COLO668 (cell line): ENCODE measurements around the gene TEAD2.

Experiments used
- DNase-seq: peaks from one replicate; lab custom pipeline; 2025; ENCODE audit not compliant: unreplicated experiment; lab: John Stamatoyannopoulos, UW

Gene TEAD2

DNA sequence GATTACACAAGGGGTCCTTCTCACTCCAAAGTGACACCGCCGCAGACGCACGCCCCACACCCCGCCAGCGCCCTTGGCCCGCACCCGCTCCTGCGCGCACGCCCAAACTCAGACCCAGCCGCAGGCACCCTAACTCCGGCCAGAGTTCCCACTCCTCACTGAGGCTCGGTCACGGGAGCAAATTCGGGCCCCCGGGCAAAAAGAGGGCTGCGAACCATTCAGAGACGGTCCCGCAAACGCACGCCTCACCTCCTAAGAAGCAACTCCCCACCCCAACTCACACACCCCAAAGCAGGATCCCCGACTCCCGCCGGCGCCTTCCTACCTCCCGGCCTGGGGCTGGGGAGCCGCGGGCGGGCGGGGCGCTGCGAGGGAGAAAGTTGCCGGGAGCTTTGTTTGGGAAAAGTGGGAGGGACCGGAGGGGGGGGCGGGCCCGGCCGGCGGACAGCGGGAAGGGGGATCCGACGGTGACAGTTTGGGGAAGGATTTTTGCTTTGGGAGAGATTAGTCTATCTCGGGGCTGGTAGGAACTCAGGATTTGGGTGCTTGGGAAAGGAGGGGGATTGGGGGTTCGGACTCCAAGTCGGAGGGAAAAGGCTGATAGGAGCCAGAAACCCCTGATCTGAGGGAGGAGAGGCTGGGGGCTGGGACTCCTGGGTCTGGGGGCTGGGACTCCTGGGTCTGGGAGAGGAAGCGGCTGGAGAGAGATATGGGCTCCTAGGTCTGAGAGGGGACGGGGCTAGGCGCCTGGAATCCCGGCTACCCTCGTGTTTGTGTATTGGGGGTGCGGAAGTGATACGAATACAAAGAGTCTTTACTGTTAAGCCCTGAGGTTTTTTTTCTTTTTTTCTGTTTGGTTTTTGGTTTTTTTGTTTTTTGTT lies at the start of gene TEAD2:
TSS of gene TEAD2 (minus strand) at position 369 of the 881 bp plus-strand sequence. CDS start 2,341 bp downstream, outside the sequence.
- DNase-seq: no peak

DNA sequence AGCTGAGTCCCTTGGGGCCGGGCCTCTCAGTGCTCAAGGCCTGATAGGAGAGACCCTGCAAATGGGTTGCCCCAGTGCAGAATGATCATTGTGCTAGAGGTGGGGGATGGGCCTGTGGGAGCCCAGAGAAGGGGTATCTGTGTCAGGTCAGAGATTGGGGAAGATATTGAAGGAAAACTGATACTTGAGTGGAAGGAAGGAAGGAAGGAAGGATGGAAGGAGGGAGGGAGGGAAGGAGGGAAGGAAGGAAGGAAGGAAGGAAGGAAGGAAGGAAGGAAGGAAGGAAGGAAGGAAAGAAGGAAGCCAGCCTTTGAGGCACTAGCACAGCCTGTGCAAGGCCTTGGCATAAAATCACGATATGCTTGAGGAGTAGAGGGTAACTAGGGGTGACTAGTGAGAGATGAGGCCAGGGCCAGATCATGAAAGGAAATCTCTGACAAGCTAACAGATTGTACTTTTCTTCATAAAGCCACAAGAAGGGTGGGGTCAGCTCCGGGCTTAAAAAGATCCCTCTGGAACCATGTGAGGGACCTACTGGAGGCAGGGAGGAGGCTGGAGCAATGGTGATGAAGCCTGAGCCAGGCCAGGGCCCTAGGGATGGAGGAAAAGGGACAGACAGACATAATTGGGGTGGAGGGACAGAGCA lies 49.6 kb upstream of the TEAD2 start:
- DNase-seq: no peak

DNA sequence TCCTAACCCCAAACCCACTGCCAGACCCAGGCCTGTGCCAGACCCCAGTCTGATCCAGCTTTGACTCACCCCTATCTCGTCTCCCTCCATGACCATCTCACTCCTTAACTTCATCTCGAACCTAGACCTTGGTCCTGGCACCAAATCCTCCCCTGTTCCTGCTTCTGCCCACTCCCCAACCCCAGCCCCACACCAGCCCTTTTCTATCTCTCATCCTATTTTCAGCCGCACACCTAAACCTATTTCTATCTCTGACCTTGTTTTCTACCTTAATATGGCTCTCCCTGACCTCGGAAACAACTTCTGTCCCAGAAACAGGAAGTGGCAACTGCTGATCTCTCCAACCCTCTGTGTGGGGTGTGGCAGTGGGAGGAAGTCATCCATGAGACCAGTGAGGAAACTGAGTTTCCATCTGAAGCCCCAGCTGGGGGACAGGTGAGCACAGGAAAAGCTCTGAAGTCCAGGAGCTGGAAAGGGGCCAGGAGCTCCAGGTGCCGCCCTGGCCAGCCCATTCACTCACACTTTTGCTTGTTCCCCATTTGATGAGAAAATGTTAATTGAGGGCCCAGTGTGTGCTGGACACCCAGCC lies 47.3 kb upstream of the TEAD2 start:
- DNase-seq: peak; percentile 35

DNA sequence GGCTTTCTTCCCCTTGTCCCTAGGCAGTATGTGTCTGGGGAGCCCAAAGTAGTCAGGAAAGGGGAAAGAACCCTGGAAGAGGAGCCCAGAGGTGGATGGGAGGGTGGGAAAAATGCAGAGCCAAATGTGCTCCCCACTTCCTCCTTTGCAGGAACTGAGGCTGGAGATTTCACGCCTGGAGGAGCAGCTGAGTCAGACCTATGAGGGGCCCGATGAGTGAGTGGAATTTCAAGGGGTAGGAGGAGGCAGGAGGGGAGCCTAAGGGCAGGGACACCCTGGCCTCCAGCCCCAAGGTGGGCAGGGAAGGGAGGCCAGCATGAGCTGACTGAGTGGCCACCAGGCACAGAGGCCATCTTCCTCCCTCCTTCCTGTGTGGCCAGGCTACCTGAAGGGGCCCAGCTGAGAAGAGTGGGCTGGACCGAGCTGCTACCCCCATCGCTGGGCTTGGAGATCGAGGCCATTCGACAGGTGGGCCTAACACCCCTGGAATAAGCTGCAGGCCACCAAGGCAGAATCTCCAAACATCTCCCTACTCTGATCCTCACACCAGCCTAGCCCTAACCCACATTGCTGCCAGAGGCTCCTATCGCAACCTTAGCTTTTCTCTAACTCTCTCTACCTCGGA lies 46.7 kb upstream of the TEAD2 start:
- DNase-seq: no peak

DNA sequence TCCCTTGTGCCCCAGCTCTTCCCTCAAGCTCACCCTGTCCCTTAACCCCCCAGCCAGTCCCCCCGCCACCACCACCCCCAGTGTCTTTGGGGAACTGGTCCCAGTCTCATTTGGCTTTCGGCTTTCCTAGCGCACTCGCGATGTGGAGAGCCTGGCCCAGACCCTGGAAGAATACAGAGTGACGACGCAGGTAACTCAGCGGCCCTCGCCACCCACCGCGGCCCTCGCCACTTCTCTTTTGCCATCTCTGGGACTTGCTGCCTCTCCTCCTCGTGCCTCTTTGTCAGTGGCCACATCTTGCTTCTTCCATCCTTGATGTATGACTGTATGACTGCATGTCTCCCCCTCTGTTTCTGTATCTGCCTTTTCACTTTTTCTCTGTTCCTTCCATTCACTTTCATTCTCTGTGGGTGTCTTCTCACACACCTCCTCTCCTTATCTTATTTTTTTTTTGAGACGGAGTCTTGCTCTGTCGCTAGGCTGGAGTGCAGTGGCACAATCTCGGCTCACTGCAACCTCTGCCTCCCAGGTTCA lies 45.3 kb upstream of the TEAD2 start:
- DNase-seq: no peak

DNA sequence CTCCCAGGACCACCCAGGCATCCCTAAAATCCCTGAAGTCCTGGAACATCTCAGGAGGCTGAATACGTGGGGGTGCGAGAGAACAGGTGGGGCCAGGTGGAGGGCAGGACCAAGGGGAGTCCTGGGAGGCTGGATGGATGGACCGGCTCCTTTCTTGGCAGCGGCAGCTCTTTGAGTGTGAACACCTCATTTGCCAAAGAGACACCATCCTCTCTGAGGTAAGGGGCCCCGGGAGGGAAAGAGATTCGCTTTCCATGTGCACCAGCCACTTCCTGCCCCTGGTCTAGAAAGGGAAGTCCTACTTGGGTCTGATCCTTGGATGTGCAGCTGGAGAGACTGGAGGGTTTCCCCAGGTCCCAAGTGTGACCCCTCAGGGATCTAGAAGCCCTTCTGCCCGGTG lies 44.9 kb upstream of the TEAD2 start:
- no peak for DNase-seq

DNA sequence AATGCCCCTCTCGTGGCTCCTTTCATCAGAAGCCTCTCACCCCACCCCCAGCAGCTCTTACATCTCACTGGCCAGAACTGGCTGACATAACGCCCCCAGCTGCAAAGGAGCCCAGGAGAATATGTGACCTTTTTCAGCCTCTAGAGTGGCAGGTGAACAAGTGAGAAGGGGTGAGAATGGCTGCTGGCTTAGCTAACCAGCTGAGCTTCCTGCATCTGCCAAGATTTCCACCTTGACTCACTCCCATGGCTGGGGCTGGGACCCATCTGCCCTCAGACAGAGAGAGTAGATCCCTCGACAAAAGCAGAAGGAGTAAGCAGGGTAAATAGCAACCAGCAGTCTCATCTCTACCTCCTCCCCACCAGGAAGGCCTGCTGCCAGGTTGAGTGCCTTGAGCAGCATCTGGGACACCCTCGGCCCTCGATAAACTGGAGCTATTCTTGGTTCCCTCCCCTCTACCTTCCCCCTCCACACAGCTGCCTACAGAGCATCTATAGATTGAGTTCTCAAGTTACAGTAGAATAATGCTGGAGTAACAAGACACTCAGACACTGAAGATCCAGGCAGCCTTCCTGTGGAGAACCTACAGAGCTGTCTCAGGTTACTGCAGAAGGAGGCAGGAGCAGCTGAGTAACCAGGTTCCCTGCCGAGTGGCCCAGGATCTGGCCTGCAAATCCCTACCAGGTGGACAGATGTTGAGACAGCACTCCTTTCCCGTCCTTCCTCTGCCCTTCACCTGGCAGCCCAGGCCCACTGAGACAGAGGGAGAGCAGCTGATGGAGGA lies 41.4 kb upstream of the TEAD2 start:
- DNase-seq: peak; percentile 82

DNA sequence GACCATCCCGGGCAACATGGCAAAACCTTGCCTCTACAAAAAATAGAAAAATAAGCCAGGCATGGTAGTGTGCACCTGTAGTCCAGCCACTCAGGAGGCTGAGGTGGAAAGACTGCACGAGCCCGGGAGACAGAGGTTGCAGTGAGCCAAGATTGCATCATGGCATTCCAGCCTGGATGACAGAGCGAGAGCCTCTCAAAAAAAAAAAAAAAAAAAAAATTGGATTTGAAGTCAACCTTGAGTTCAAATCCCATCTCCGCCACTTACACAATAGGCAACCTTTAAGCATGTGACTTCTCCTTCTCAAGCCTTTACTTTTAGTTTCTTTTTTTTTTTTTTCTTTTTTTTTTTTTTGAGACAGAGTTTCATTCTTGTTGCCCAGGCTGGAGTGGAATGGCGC lies 37.8 kb upstream of the TEAD2 start:
- DNase-seq: no peak

DNA sequence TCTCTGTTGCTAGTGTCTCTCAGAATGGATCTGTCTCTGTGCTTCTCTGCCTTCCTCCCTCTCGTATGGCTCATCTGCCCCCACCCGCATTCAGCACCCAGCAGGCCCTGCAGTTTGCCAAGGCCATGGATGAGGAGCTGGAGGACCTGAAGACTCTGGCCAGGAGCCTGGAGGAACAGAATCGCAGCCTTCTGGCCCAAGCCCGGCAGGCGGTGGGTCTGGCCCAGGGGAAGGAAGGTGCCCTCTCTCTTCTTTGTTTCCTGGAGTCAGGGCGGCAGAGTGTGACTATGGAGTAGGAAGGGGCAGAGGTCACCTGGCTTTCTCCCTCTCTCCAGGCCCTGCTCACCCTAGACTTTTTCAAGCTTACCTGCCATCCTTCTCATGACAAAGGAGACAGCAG lies 36.7 kb upstream of the TEAD2 start:
- no peak for DNase-seq

DNA sequence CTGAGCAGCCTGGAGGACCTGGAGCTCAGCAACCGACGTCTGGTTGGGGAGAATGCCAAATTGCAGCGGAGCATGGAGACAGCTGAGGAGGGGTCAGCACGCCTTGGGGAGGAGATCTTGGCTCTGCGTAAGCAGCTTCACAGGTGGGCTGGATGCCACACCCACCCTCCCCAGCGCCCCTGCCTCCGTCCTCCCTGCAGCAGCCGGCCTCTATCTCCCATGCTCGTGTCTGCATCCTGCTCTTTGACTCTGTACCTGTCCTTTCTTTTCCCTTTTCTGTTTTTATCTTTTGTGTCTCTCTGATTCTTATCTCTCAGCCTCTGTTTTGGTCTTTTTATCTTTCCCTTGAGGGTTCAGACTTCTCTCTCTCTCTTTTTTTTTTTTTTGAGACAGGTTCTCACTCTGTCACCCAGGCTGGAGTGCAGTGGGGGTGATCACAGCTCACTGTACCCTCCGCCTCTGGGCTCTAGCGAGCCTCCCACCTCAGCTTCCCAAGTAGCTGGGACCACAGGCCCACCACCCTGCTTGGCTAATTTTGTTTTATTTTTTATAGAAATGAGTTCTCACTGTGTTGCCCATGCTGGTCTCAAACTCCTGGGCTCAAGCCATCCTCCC lies 35.9 kb upstream of the TEAD2 start:
- DNase-seq: no peak

DNA sequence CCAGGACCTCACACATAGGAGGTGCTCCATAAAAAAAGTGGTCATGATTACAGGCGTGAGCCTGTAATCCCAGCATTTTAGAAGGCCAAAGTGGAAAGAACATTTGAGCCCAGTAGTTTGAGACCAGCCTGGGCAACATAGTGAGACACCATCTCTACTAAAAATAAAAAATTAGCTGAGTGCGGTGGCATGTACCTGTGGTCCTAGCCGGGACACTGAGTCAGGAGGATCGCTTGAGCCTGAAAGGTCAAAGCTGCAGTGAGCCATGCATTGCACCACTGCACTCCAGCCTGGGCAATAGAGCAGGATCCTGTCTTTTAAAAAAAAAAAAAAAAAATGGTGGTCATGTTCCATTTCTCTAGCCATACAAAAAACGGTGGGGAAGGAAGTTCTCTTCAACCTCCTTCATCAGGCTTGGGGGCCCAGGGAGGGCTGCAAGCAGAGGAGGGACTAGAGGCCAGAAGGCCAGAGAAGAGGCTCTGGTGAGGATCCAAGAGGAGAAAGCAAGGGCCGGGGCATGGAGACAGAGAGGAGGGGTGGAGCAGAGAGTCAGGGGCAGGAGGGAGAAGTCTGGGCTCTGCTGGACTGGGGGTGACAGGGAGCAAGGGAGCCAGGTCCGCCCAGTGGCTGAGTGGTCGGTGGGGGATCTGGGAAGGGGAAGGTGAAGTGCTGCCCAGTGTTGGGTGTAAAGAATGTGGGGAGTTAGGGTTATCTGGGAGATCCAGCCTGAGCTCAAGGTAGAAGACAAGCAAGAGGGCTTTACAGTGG lies 34.7 kb upstream of the TEAD2 start:
- no peak for DNase-seq

DNA sequence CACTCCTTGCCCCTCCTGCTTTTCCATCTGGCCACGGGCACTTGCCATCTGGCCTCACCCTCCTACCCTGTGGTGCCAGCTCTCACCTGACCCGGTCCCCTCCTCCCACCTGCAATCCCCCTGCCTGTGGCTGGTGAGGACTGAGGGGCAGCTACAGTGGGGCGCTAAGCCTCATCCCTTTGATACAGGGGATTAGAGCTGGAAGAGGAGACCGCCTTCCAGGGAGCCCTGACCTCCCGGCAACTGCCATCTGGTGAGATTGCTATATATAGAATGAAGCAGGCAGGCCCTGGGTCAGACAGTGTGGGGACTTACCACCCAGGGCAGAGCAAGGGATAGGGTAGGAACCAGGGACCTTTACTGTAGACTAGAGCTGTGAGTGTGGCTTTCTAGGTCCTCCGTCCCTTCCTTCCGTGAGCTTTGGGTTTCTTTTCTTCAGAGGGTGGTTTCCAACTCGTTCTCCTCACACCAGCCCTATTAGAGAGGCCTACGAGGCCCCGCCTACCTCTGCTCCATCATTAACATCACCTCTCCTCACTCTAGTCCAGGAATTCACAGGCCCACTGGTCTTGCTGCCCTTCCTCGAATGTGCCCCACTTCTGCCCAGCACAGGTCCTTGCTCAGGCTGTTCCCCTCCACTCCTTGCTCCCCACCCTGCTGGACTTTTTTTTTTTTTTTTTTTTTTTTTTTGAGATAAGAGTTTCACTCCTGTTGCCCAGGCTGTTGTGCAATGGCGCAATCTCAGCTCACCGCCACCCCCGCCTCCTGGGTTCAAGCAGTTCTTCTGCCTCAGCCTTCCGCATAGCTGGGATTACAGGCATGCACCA lies 33.6 kb upstream of the TEAD2 start:
- DNase-seq: no peak

DNA sequence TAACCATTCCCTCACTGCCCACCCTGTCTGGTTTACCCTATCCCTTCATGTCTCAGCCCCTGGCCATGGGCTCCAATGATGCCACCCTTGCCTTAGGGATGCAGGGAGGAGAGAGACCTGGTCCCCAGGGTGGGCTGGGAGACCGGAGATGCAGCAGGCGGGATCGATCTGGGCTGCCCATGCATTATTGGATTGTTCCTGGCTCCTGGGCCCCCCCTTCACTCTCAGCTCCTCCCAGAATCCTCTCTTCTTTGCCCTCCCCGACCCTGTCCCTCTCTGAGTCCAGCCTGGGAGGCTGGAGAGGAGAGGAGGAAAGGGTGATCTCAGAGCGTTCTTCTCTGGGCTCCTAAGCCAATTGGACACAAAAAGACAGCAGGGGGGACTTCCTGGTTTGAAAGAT lies 31.7 kb upstream of the TEAD2 start:
- DNase-seq: no peak

DNA sequence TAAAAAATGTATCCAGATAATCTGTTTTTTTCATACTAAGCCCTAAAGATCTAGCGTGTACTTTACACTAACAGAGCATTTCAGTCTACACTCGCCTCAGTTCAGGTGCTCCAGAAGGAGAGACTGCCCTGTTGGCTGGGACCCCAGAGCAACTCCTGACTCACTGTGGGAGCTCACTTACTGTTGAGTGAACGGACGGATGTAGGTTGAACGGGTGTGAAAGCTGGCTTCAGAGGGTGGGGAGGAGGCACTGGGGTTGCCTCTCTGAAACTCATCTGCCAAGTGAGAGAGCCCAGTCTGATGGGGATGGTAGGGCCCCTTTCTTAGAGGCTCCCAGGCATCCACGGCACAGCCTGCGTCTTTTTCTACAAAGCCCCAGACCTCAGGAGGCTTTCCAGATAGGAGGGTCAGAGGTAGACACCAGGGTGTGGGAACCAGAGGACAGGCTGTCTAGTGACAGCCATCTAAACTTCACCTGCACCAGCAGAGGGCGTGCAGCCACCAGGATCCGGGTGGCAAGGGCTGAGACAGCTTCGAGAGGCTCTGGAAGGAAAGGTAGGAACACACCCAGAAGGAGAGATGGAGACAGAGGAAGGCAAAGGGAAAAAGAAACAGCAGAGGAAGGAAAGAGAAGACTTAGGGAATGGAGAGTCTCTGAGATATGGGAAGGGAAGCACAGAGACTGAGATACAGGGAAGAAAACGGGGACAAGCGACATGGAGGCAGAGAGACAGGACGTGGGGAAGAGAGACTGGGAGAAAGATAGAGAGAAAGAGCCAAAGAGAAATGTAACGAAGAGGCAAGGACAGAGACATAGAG lies 29.6 kb upstream of the TEAD2 start:
- peak; percentile 80 for DNase-seq

DNA sequence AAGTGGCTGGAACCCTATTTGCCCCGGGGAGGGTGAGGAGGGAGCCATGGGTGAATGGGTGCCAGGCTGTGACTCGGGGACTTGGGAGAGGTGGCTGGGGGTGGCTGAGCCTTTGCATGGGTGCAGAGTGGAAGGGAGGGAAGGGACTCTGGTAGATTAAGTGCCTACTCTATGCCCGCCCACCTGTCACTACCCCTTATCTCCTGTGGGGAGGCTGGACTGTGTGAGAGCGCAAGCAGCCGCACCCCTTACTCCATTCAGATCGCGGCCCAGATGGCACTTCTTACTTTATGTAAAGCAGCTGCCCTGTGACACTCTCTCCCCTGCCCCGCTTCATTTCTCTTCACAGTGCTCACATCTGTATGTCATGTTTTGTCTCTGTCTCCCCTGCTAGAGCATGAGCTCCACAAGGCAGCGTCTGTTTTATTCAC lies 28.7 kb upstream of the TEAD2 start:
- no peak for DNase-seq

DNA sequence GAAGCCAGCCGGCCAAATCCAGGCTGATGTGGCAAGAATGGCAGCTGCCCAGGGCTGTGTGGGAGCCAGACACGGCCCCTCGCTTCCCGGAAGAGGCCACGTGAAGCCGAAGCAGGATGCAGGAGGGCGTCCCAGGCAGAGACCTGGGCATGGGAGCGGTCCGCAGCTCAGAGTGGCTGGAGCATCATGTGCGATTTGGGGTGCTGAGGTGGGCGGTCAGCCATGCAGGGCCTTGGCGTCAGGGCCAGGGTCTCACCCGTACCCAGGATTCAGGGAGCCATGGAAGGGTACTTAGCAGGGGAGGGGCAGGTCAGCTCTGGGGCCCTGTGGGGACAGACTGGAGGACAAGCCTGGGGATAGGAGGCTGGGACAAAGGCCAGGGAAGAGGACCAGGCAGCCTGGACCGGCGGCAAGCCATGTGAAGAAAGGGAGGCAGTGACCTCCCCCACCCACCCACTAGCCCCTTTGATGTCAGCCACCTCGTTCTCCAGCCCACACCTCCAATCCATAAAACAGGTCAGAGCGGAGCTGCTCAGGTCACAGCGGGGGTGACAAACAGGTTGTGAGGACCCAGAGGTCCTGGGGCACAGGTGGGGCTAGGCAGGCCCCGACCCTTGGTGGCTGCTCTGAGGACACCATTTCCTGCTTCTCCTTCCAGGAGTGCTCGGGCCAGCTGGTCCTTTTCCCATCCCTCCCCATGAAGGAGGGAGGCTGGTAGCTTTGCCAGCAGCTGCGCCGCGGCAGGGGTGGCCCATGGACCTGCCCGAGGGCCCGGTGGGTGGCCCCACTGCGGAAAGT lies 28.1 kb upstream of the TEAD2 start:
- no peak for DNase-seq

DNA sequence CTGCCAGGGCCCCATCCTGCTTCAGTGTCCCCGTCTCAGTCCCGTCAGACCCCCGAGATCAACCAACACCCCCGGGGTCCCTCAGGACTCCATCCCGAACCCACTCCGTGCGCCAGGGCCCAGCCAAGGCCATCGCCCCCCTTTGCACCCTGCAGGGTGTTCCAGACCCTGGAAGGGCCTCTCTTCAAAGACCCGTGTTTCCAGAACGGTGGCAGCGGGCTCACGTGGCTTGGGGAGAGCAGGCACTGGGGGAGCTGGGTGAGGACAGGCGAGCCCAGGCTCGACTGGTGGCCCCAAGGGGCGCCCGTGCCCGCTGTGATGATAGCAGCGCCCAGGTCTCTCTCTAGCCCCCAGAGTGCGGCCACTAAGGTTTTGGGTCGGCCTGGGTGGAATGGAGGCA lies 27.2 kb upstream of the TEAD2 start:
- no peak for DNase-seq
